Measurements from ENCODE around the gene RHD. TPM values are rescaled to one million over a fixed set of nuclear protein-coding genes. Genes with fewer than 3 reads are reported as not detected.
"Not testable (repeated sequence)": the region's sequence is repeated elsewhere in the genome, so short reads cannot be mapped to it uniquely, and the experiment has no call there.

The RHD gene
- total RNA-seq, 1 donor from 2014 or later, result 0.18 TPM

- ATAC-seq, result no peak
Measured at GRCh38 chr1:25343872-25344271, 71.6 kb downstream of the RHD start.

DNA sequence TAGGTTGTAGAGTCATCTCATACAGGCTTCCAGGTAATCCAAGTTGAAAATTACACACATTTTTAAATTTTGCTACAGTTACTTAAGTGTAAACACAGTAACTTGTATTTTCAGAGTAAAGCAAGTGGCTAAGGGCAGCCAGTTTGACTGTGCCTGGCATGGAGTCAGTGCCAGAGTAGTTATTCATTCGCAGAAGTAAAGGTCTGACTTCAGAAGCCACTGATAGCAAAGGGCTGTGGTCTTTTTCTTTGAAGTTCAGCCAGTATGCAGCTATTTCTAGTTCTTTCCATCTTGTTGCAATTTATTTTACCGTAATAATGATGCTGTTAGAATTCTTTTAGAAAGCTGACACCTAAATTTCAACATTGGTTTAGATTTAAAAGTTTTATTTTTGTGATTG, 75.2 kb downstream of the RHD start:
- DNase-seq (ENCODE audit: low spot score), result no peak
- ATAC-seq, result peak; percentile 60

More at GRCh38 chr1:25343872-25344271, 71.6 kb downstream of the RHD start:
- DNase-seq (ENCODE audit: low spot score), result peak; percentile 26

DNA sequence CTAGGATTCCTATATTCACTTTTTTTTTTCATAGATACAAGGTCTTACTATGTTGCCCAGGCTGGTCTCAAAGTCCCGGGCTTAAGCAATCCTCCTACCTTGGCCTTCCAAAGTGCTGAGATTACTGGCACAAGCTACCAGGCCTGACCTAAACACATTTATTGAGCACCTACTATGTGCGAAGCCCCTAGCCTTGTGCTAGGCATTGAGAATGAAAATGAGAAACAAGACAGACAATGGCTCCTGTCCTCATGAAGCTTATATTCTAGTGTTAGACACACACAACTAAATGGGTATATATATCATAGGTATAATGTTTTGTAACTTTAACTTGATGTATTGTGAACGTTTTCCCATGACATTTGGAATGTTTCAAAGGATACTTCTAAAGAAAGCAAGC, 77.3 kb downstream of the RHD start:
- ATAC-seq, result no peak
- DNase-seq (ENCODE audit: low spot score), result no peak

GRCh38 chr1:25355841-25356395, 83.6 kb downstream of the RHD start:
- DNase-seq (ENCODE audit: low spot score), result no peak
- peak; percentile 80 for ATAC-seq

GRCh38 chr1:25356441-25356840, 84.1 kb downstream of the RHD start:
- ATAC-seq (peak; percentile 49), DNase-seq (ENCODE audit: low spot score) (no peak)

DNA sequence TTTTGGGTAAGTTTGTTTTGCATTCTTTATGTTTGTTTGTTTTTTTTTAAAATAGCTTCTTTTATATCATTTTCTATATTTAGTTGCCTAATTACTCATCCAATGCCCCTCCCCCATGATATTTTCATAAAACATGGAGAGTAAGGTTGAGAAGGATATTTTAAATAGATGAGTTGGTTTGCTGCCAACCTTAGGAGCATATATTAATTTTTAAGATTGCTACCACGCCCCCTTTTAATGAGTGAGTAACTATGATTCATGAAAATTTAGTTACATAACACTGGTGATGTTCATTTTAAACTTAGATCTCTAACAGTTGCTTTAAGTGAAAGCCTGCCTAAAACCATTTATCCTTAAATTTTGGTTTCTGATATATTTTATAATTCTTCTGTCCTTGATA, 84.5 kb downstream of the RHD start:
- DNase-seq (ENCODE audit: low spot score), result no peak
- no peak for ATAC-seq

- no peak for DNase-seq (ENCODE audit: low spot score)
- ATAC-seq, result no peak
Measured at GRCh38 chr1:25360596-25361581, 88.6 kb downstream of the RHD start.

GRCh38 chr1:25361901-25362300, 89.6 kb downstream of the RHD start:
- ATAC-seq, result no peak
- DNase-seq (ENCODE audit: low spot score), result no peak

- ATAC-seq, result peak; percentile 50
- DNase-seq (ENCODE audit: low spot score), result not testable (repeated sequence)
Measured at GRCh38 chr1:25362634-25363559, 90.6 kb downstream of the RHD start.

- ATAC-seq (peak; percentile 29), DNase-seq (ENCODE audit: low spot score) (no peak)
Measured at GRCh38 chr1:25369241-25369640, 96.9 kb downstream of the RHD start.

GRCh38 chr1:25369691-25370271, 97.5 kb downstream of the RHD start:
- DNase-seq (ENCODE audit: low spot score); ATAC-seq: not testable (repeated sequence)

GRCh38 chr1:25371757-25372156, 99.4 kb downstream of the RHD start:
- not testable (repeated sequence) for DNase-seq (ENCODE audit: low spot score); ATAC-seq

DNA sequence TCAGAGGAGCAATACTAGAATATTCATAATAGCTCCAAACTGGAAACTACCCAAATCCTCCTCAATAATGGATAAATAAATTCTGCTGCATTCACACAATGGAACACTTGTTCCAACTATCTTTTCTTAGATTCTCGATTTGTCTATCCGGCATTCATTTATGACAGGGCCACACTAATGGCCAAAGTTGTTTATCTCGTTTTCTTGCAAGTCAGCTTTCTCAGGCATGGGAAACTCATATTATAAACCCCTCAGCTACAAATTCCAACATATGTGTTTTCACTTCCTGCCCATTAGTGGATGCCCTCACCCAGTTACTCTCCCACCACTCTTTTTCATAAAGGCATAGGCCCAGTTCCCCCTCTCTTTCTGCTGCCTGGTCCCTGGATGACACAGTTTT, 106.1 kb downstream of the RHD start:
- not testable (repeated sequence) for ATAC-seq; DNase-seq (ENCODE audit: low spot score)

Other genes starting within 250 kb of the RHD start
- 11.8 TPM for gene SYF2, start 40.0 kb upstream of the RHD start, total RNA-seq
- gene RSRP1, start 25.1 kb upstream of the RHD start, total RNA-seq, result 64.9 TPM
- 26.5 TPM for gene TMEM50A, start 65.8 kb downstream of the RHD start, total RNA-seq
- gene RHCE, start 148.3 kb downstream of the RHD start, total RNA-seq, result 0.65 TPM
- gene MACO1, start 158.4 kb downstream of the RHD start, total RNA-seq, result 34.0 TPM

All from left lobe of liver (tissue), 2 donors.